GM12872 (cell line): ENCODE data around the gene ARPIN.

Experiments used
- CTCF ChIP-seq: IDR thresholded peaks from 3 replicates; pipeline ENCODE4 v1.5.1; 2011; ENCODE audit warnings: low read depth, mild to moderate bottlenecking, low read length, moderate library complexity; ENCODE audit not compliant: insufficient read depth

The ARPIN gene

GRCh38 chr15:89916660-89917059, 3.9 kb upstream of the ARPIN start:
- no peak for TF ChIP-seq CTCF

- TF ChIP-seq CTCF = no peak
Observed at GRCh38 chr15:89912145-89912673, 543 bp downstream of the ARPIN start.

DNA sequence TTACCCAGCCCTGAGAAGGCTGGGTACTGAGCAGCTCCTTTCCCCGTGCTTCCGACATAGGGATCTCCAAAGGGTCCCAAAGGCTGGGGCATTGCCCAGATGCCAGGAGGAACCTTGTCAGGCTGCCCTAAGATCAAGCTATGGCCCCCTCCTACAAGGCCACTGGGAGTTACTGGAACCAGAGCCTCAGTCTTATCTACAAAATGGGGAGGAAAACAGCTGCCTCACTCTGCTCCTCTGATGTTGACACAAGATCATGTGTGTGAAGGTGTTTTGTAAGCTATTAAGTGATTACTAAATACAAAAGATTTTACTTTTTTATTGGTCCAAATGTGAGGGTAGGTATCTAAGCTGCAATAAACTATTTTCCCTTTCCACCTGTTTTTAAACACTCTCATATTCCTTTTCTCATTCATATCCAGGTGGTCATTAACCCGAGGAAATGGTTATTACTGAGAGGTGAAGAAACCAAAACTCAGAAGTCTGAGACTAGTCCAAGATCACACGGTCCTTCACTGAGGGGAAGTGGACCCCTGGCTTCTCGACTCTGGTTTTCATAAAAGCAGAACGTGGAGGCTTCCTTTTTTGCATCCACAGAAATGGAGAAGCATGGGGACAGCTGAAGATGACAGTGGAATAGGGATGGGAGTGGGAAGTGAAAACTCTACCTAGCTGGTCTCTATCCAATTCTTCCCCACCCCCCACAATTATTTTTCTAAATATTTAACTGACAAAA, 1.7 kb downstream of the ARPIN start:
- no peak for TF ChIP-seq CTCF

- TF ChIP-seq CTCF = no peak
Observed at GRCh38 chr15:89909611-89910010, 3.1 kb downstream of the ARPIN start.

GRCh38 chr15:89908226-89908625, 4.5 kb downstream of the ARPIN start:
- TF ChIP-seq CTCF = no peak

DNA sequence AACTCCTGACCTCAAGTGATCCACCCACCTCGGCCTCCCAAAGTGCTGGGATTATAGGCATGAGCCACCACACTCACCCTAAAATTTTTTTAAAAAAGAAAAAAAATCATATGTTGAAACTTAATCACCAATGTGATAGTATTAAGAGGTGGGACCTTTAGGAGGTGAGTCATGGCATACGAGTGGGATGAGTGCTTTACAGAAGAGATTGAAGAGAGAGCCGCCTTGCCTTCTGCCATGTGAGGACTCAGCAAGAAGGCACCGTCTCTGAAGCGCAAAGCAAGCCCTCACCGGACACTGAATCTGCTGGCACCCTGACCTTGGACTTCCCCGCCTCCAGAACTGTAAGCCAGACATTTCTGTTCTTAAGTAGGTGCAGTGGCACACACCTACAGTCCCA, 5.5 kb downstream of the ARPIN start:
- no peak for TF ChIP-seq CTCF

DNA sequence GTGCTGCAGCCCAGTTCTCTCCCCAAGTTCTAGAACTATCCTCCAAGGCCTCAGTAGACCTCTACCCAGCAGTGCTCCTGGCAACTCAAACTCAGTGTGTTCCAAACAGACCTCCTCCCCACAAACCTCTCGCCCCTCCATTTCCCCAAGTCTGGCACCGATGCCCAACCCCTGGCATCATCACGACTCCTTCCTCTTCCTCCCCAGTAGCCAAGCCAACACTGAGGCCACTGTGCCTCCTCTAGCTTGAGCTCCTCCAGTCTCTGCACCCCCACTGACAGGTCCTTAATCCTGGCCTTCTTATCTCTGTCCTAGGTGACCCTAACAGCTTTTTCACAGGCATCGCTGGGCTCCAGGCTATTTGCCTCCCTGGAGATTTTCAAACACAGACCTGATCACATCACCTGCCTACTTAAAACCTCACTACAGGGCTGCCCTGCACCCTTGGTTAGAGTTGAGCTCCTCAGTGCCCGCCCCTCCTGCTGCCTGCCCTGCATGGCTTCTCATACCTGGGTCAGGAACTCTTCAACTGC, 6.8 kb downstream of the ARPIN start:
- no peak for TF ChIP-seq CTCF
